CD4-positive, alpha-beta memory T cell (primary cell): ENCODE measurements around the gene FRMPD4. TPM values are rescaled to one million over a fixed set of nuclear protein-coding genes. Genes with fewer than 3 reads are reported as not detected.

Source experiments
- CTCF ChIA-PET: fragments of 350-600 bp; sonication (Branson Sonifier 250); formaldehyde crosslinking; loops from one replicate; lab custom pipeline; 2021; ENCODE audit warnings: inconsistent platforms; ENCODE audit not compliant: partially characterized antibody; lab: Charles Lee
- POLR2A ChIA-PET: fragments of 350-600 bp; sonication (Branson Sonifier 250); formaldehyde crosslinking; loops from one replicate; lab custom pipeline; 2021; ENCODE audit not compliant: partially characterized antibody; lab: Charles Lee
- DNase-seq, 5 donors: peaks; one replicate each; pipeline versions ENCODE4 v3.0.0 to v3.0.0-alpha.2; 2020 to 2022; ENCODE audit warnings: mixed read lengths in 1 of 5
- H3K27ac ChIP-seq: one replicate; pipeline ENCODE4 v1.7.0; 2013; ENCODE audit warnings: low read depth, low read length
- H3K27me3 ChIP-seq: 2 replicates; pipeline ENCODE4 v1.7.0; 2013; ENCODE audit warnings: mild to moderate bottlenecking, low read length, moderate library complexity; ENCODE audit not compliant: insufficient read depth
- H3K36me3 ChIP-seq: 2 replicates; pipeline ENCODE4 v1.7.0; 2013; ENCODE audit warnings: mild to moderate bottlenecking, low read length, moderate library complexity; ENCODE audit not compliant: insufficient read depth
- H3K4me1 ChIP-seq: 2 replicates; pipeline ENCODE4 v1.7.0; 2013; ENCODE audit warnings: mild to moderate bottlenecking, low read length, moderate library complexity; ENCODE audit not compliant: insufficient read depth
- H3K4me3 ChIP-seq, 2 donors: one replicate each; pipeline ENCODE4 v1.7.0; 2013; ENCODE audit warnings: low read length in 2 of 2, mild to moderate bottlenecking in 1 of 2
- H3K9me3 ChIP-seq, 2 donors: one replicate each; pipeline ENCODE4 v1.7.0; 2013; ENCODE audit warnings: low read length in 2 of 2, control low read depth in 1 of 2; ENCODE audit not compliant: control insufficient read depth in 1 of 2
- H3K27ac Mint-ChIP-seq, 7 donors: one replicate each; pipeline ENCODE4 v1.8.0; 2020 to 2021; ENCODE audit warnings: mixed read lengths in 7 of 7, mild to moderate bottlenecking in 6 of 7, inconsistent platforms in 3 of 7, moderate library complexity in 3 of 7
- H3K27me3 Mint-ChIP-seq, 2 donors: one replicate each; pipeline ENCODE4 v1.8.0; 2020 to 2021; ENCODE audit warnings: mixed read lengths in 2 of 2
- H3K36me3 Mint-ChIP-seq, 2 donors: one replicate each; pipeline ENCODE4 v1.8.0; 2020 to 2021; ENCODE audit warnings: mixed read lengths in 2 of 2, inconsistent platforms in 1 of 2, mild to moderate bottlenecking in 1 of 2
- H3K4me1 Mint-ChIP-seq, 4 donors: one replicate each; pipeline ENCODE4 v1.8.0; 2020 to 2021; ENCODE audit warnings: mixed read lengths in 4 of 4, mild to moderate bottlenecking in 1 of 4
- H3K4me3 Mint-ChIP-seq, 8 donors: one replicate each; pipeline ENCODE4 v1.8.0; 2020 to 2021; ENCODE audit warnings: mixed read lengths in 8 of 8, mild to moderate bottlenecking in 7 of 8, moderate library complexity in 6 of 8, inconsistent platforms in 3 of 8
- H3K9me3 Mint-ChIP-seq, 8 donors: one replicate each; pipeline ENCODE4 v1.8.0; 2020 to 2021; ENCODE audit warnings: mixed read lengths in 8 of 8, mild to moderate bottlenecking in 5 of 8, inconsistent platforms in 3 of 8, moderate library complexity in 1 of 8
- intact Hi-C: fragments of 100-400 bp; cut with micrococcal nuclease; formaldehyde crosslinking; loops from one replicate; pipeline ENCODE4 v1.15.1; 2023
- polyA plus RNA-seq, 2 donors: library from polyadenylated mRNA; unstranded; fragments of 300-500 nt; fragmentation: Illumina TruSeq; gene quantifications; one replicate each; pipeline ENCODE4 v1.2.3, GENCODE V29; 2021
- total RNA-seq, 2 experiments: library from RNA; stranded (reverse); gene quantifications; one replicate each; pipeline ENCODE4 v1.2.3, GENCODE V29; 2021

The FRMPD4 gene
- total and polyA plus RNA-seq, 4 experiments from 2014 or later, result not detected

DNA sequence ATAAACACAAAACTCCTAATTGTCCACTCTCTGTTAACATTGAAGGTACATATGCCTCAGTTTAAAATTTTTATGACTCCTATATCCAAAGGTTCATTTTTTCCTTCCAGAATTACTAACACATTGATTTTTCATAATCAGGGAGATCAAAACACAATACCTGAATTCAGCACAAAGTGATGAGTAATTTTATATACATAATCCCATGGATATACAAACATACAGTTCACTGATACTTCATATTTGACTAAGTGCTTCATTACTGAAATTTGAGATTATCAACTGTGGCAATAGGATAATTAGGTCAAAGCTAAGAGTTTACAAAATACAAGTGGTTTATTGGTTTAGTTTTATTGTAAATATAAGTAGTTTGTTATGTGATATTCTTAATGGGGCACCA, 476.8 kb downstream of the FRMPD4 start:
- no peak for DNase-seq
- H3K27me3 Mint-ChIP-seq, result no peaks in the 10 kb centered on the region
- no peaks in the 10 kb centered on the region for H3K4me1 Mint-ChIP-seq
- Histone ChIP-seq H3K4me1 (no peaks in the 10 kb centered on the region), H3K27ac (no peak overlapping the region), H3K27me3 (no peaks in the 10 kb centered on the region), H3K36me3 (no peaks in the 10 kb centered on the region), H3K4me3 (no peak overlapping the region), H3K9me3 (no peaks in the 10 kb centered on the region)
- CTCF ChIA-PET, result no interaction called here
- POLR2A ChIA-PET, result no interaction called here
- H3K4me3 Mint-ChIP-seq, result no peak overlapping the region
- no peaks in the 10 kb centered on the region for H3K36me3 Mint-ChIP-seq
- no peak overlapping the region for H3K27ac Mint-ChIP-seq
- peaks cover 0 to 3% (median 0%) of the 10 kb centered on the region in 8 donors for H3K9me3 Mint-ChIP-seq
- intact Hi-C loops, result no loop called here

DNA sequence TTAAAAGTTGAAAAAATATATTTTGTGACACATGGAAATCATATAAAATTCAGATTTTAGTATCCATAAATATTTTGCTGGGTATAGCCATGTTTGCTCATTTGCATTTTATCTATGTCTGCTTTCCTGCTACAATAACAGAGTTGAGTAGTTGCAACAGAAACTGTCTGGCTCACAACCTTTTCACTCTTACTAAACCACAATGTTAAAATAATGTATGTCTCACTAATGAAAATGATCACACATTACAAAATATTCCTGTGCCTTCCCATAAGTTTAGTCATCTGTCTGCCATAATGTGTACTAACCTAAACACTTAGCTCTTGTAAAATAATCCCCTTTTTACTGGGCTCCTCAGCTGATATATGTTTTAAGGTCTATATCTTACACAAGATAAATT, 479.0 kb downstream of the FRMPD4 start:
- no peak overlapping the region for H3K4me3 Mint-ChIP-seq
- no peaks in the 10 kb centered on the region for H3K27me3 Mint-ChIP-seq
- Histone ChIP-seq H3K27ac (no peak overlapping the region), H3K4me3 (no peak overlapping the region), H3K36me3 (no peaks in the 10 kb centered on the region), H3K27me3 (no peaks in the 10 kb centered on the region), H3K4me1 (no peaks in the 10 kb centered on the region), H3K9me3 (no peaks in the 10 kb centered on the region)
- ChIA-PET CTCF (no interaction called here), POLR2A (no interaction called here)
- H3K27ac Mint-ChIP-seq, result no peak overlapping the region
- intact Hi-C loops, result no loop called here
- no peaks in the 10 kb centered on the region for H3K36me3 Mint-ChIP-seq
- H3K9me3 Mint-ChIP-seq, result peaks cover 0 to 14% (median 6%) of the 10 kb centered on the region in 8 donors
- H3K4me1 Mint-ChIP-seq, result no peaks in the 10 kb centered on the region
- DNase-seq, result no peak

GRCh38 chrX:12647230-12647629, 509.0 kb downstream of the FRMPD4 start:
- Histone ChIP-seq H3K4me3 (no peak overlapping the region), H3K27me3 (no peaks in the 10 kb centered on the region), H3K9me3 (no peaks in the 10 kb centered on the region), H3K27ac (no peak overlapping the region), H3K4me1 (no peaks in the 10 kb centered on the region), H3K36me3 (no peaks in the 10 kb centered on the region)
- intact Hi-C loops, result no loop called here
- Mint-ChIP-seq H3K4me1 (no peaks in the 10 kb centered on the region), H3K27me3 (no peaks in the 10 kb centered on the region), H3K36me3 (no peaks in the 10 kb centered on the region), H3K4me3 (no peak overlapping the region), H3K9me3 (peaks cover 0 to 4% (median 0%) of the 10 kb centered on the region in 8 donors), H3K27ac (no peak overlapping the region)
- ChIA-PET CTCF (no interaction called here), POLR2A (no interaction called here)
- DNase-seq, result no peak

- Histone ChIP-seq H3K9me3 (no peaks in the 10 kb centered on the region), H3K27me3 (no peaks in the 10 kb centered on the region), H3K27ac (no peak overlapping the region), H3K4me1 (no peaks in the 10 kb centered on the region), H3K36me3 (no peaks in the 10 kb centered on the region), H3K4me3 (no peak overlapping the region)
- Mint-ChIP-seq H3K9me3 (peaks cover 0 to 4% (median 0%) of the 10 kb centered on the region in 8 donors), H3K4me3 (no peak overlapping the region), H3K4me1 (no peaks in the 10 kb centered on the region), H3K27ac (no peak overlapping the region), H3K27me3 (no peaks in the 10 kb centered on the region), H3K36me3 (no peaks in the 10 kb centered on the region)
- intact Hi-C loops, result no loop called here
- DNase-seq, result no peak
- CTCF ChIA-PET, result no interaction called here
- POLR2A ChIA-PET, result no interaction called here
These were observed 510.7 kb downstream of the FRMPD4 start for GRCh38 chrX:12648995-12649394.

DNA sequence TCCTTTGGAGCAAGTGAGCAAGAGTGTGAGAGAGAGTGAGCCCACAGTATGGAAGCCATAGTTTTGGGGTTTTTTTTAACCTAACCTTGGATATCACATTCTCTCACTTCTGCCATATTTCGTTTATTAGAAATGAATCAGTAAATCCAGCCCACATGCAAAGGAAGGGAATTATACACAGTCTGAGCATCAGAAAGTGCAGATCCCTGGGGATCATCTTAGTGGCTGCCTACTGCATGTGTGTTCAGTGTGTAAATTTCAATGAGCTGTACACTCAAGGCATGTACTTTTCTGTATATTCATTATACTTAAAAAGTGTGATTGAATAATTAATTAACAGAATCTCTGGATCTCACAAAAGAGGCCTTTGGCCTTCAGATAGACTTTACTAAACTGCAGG, 519.2 kb downstream of the FRMPD4 start:
- no peak overlapping the region for H3K4me3 Mint-ChIP-seq
- Histone ChIP-seq H3K36me3 (no peaks in the 10 kb centered on the region), H3K4me3 (no peak overlapping the region), H3K27ac (no peak overlapping the region), H3K9me3 (no peaks in the 10 kb centered on the region), H3K4me1 (no peaks in the 10 kb centered on the region), H3K27me3 (no peaks in the 10 kb centered on the region)
- intact Hi-C loops, result no loop called here
- CTCF ChIA-PET, result no interaction called here
- DNase-seq, result no peak
- no peaks in the 10 kb centered on the region for H3K4me1 Mint-ChIP-seq
- no peak overlapping the region for H3K27ac Mint-ChIP-seq
- H3K36me3 Mint-ChIP-seq, result no peaks in the 10 kb centered on the region
- POLR2A ChIA-PET, result no interaction called here
- H3K9me3 Mint-ChIP-seq, result peaks cover 0 to 3% (median 0%) of the 10 kb centered on the region in 8 donors
- H3K27me3 Mint-ChIP-seq, result no peaks in the 10 kb centered on the region

DNA sequence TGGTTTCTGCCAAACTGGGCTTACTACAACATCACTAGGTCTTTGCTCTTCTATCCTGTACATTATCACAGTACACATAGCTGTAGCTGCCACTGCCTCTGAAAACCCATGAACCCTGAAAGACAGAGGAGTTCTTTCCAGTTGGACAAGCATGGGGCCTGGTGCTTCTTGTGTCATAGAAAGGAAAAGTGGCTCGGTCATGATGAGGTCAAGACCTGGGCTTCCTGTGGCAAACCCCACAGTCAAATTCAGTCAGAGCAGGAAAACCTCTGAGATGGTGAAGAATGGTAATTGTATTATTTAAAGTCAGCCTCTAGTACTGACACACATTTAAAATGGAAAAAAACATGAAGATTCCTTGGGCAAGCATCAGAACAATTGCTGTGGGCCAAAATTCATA, 519.6 kb downstream of the FRMPD4 start:
- intact Hi-C loops, result no loop called here
- CTCF ChIA-PET, result no interaction called here
- H3K27me3 ChIP-seq, result no peaks in the 10 kb centered on the region

GRCh38 chrX:12661464-12661863, 523.2 kb downstream of the FRMPD4 start:
- Mint-ChIP-seq H3K27me3 (no peaks in the 10 kb centered on the region), H3K9me3 (peaks cover 0 to 12% (median 6%) of the 10 kb centered on the region in 8 donors), H3K36me3 (no peaks in the 10 kb centered on the region), H3K4me1 (no peaks in the 10 kb centered on the region), H3K27ac (no peak overlapping the region), H3K4me3 (no peak overlapping the region)
- H3K4me3 ChIP-seq, result no peak overlapping the region
- H3K27ac ChIP-seq, result no peak overlapping the region
- CTCF ChIA-PET, result no interaction called here
- no peaks in the 10 kb centered on the region for H3K4me1 ChIP-seq
- H3K27me3 ChIP-seq, result no peaks in the 10 kb centered on the region
- no peaks in the 10 kb centered on the region for H3K9me3 ChIP-seq
- intact Hi-C loops, result no loop called here
- POLR2A ChIA-PET, result no interaction called here
- no peaks in the 10 kb centered on the region for H3K36me3 ChIP-seq
- DNase-seq, result no peak

More for the DNA sequence above, 519.6 kb downstream of the FRMPD4 start:
- Histone ChIP-seq H3K27ac (no peak overlapping the region), H3K9me3 (no peaks in the 10 kb centered on the region), H3K4me3 (no peak overlapping the region), H3K4me1 (no peaks in the 10 kb centered on the region), H3K36me3 (no peaks in the 10 kb centered on the region)
- H3K27ac Mint-ChIP-seq, result no peak overlapping the region
- DNase-seq, result no peak
- H3K4me1 Mint-ChIP-seq, result no peaks in the 10 kb centered on the region
- no peaks in the 10 kb centered on the region for H3K27me3 Mint-ChIP-seq
- no peaks in the 10 kb centered on the region for H3K36me3 Mint-ChIP-seq
- POLR2A ChIA-PET, result no interaction called here
- peaks cover 0 to 3% (median 1%) of the 10 kb centered on the region in 8 donors for H3K9me3 Mint-ChIP-seq
- no peak overlapping the region for H3K4me3 Mint-ChIP-seq
